SK-MEL-5 (cell line): ENCODE measurements around the gene HIVEP2. TPM values are rescaled to one million over a fixed set of nuclear protein-coding genes. Genes with fewer than 3 reads are reported as not detected.

ENCODE experiments used
- total RNA-seq: library from RNA; depleted of rRNA; stranded (reverse); fragments of >200 nt; shearing (Covaris generic); gene quantifications from 2 replicates; pipeline ENCODE4 v1.2.3, GENCODE V29; 2014; rRNA removed

HIVEP2 gene
- total RNA-seq, 1 experiment from 2014 or later = 6.4 TPM

Other genes starting within 250 kb of the HIVEP2 start
- 5.8 and 8.0 TPM in 2 replicates for gene AIG1, start 115.7 kb upstream of the HIVEP2 start, total RNA-seq